BE2C (cell line): ENCODE data around the gene LDAH.

Experiments
- DNase-seq: peaks from one replicate; pipeline ENCODE4 v3.0.0-alpha.2; 2020
- H3K27me3 ChIP-seq: fragments of 250-450 bp; sonication (Bioruptor Pico); 2 replicates; pipeline ENCODE4 v1.5.1; 2020; ENCODE audit warnings: mild to moderate bottlenecking
- H3K36me3 ChIP-seq: fragments of 250-450 bp; sonication (Bioruptor Pico); 2 replicates; pipeline ENCODE4 v1.5.1; 2020; ENCODE audit warnings: mild to moderate bottlenecking
- H3K4me1 ChIP-seq: fragments of 250-450 bp; sonication (Bioruptor Pico); 2 replicates; pipeline ENCODE4 v1.5.1; 2020
- H3K4me3 ChIP-seq: 2 replicates; pipeline ENCODE4 v1.5.1; 2011; ENCODE audit warnings: low read depth, low read length
- H3K9me3 ChIP-seq: fragments of 250-450 bp; sonication (Bioruptor Pico); 2 replicates; pipeline ENCODE4 v1.5.1; 2020
- TF ChIP-seq, protein P1 (sequence below): IDR thresholded peaks from 2 replicates; pipeline ENCODE4 v1.5.1; 2012; ENCODE audit warnings: mild to moderate bottlenecking, low read depth, low read length

LDAH gene

GRCh38 chr2:20646446-20646845 lies 176.5 kb downstream of the LDAH start:
- Histone ChIP-seq H3K27me3 (no peaks in the 10 kb centered on the region), H3K9me3 (no peaks in the 10 kb centered on the region), H3K36me3 (no peaks in the 10 kb centered on the region), H3K4me3 (no peak overlapping the region), H3K4me1 (peaks cover 21% of the 10 kb centered on the region)
- TF ChIP-seq, protein P1, sequence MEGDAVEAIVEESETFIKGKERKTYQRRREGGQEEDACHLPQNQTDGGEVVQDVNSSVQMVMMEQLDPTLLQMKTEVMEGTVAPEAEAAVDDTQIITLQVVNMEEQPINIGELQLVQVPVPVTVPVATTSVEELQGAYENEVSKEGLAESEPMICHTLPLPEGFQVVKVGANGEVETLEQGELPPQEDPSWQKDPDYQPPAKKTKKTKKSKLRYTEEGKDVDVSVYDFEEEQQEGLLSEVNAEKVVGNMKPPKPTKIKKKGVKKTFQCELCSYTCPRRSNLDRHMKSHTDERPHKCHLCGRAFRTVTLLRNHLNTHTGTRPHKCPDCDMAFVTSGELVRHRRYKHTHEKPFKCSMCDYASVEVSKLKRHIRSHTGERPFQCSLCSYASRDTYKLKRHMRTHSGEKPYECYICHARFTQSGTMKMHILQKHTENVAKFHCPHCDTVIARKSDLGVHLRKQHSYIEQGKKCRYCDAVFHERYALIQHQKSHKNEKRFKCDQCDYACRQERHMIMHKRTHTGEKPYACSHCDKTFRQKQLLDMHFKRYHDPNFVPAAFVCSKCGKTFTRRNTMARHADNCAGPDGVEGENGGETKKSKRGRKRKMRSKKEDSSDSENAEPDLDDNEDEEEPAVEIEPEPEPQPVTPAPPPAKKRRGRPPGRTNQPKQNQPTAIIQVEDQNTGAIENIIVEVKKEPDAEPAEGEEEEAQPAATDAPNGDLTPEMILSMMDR, result no peak
- DNase-seq, result no peak

GRCh38 chr2:20645761-20646160 lies 177.1 kb downstream of the LDAH start:
- TF ChIP-seq, protein P1, result no peak
- peaks cover 26% of the 10 kb centered on the region for H3K4me1 ChIP-seq

DNA sequence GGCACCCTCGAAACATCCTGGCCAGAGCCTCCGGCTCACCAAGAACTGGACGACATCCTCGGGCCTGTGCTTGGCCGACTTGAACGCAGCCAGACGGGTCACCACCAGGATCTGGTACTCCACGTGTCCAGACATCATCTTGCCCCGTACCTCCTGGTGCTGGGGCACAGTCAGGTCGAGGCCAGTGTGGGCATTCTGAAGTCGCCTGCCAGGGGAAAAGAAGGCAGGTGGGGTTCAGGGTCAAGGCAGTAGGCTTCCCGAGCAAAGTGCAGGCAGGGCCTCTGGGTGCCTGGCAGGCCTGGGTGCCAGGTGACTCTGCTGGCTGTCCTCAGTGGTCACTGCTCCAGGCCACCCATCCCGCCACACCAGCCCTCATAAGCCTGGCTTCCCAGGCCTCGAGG lies 177.6 kb downstream of the LDAH start:
- Histone ChIP-seq H3K4me3 (no peak overlapping the region), H3K27me3 (no peaks in the 10 kb centered on the region), H3K4me1 (peaks cover 26% of the 10 kb centered on the region), H3K9me3 (no peaks in the 10 kb centered on the region), H3K36me3 (no peaks in the 10 kb centered on the region)
- DNase-seq, result no peak
- TF ChIP-seq, protein P1, result no peak

More at GRCh38 chr2:20645761-20646160, 177.1 kb downstream of the LDAH start:
- Histone ChIP-seq H3K27me3 (no peaks in the 10 kb centered on the region), H3K36me3 (no peaks in the 10 kb centered on the region), H3K4me3 (no peak overlapping the region), H3K9me3 (no peaks in the 10 kb centered on the region)
- DNase-seq, result no peak

DNA sequence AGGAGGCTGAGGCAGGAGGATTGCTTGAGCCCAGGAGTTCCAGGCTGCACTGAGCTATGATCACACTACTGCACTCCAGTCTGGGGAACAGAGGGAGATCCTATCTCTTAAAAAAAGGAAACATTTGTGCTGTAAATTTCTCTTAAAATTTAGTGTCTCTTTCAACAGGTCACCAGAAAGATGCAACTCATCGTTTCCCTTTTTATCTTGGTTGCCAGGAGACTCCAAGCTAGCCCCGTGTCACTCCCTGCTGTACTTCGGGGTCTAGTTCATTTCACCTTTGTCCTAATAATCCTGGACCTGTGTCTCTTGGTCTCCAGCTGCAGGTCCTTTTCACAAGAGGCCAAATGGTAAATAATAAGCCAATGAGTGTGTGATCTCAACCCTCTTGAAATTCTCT lies 179.1 kb downstream of the LDAH start:
- no peak for DNase-seq
- Histone ChIP-seq H3K4me3 (no peak overlapping the region), H3K4me1 (peaks cover 26% of the 10 kb centered on the region), H3K9me3 (no peaks in the 10 kb centered on the region), H3K36me3 (no peaks in the 10 kb centered on the region), H3K27me3 (no peaks in the 10 kb centered on the region)
- TF ChIP-seq, protein P1, result no peak

DNA sequence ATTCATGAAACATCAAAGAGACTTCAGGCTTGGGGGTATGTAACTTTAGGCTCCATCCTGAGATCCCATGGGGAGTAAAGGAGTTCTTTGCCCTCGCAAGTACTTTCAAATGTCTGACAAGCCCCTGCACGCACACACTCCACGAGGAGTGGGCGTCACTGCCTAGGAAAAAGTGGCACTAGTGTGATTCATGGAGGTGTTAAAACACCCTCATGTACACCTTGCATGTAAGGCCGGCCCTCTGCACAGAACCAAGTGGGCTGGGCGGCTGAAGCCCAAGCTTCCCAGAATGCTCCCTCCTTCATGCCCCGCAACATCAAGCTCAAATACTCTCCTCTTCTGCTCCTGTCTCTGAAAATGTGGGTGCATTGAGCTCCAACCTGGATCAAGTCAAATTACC lies 179.8 kb downstream of the LDAH start:
- TF ChIP-seq, protein P1, result no peak
- Histone ChIP-seq H3K9me3 (no peaks in the 10 kb centered on the region), H3K4me3 (no peak overlapping the region), H3K27me3 (no peaks in the 10 kb centered on the region), H3K4me1 (peaks cover 23% of the 10 kb centered on the region), H3K36me3 (no peaks in the 10 kb centered on the region)
- no peak for DNase-seq

- H3K4me3 ChIP-seq, result no peak overlapping the region
- peaks cover 15% of the 10 kb centered on the region for H3K4me1 ChIP-seq
- TF ChIP-seq, protein P1, result peak; percentile 95
- H3K27me3 ChIP-seq, result no peaks in the 10 kb centered on the region
- H3K9me3 ChIP-seq, result no peaks in the 10 kb centered on the region
- peak; percentile 90 for DNase-seq
- no peaks in the 10 kb centered on the region for H3K36me3 ChIP-seq
Measured at GRCh38 chr2:20642055-20642971, 180.6 kb downstream of the LDAH start.
